ENCODE measurements around the gene MAP10.

MAP10 gene

DNA sequence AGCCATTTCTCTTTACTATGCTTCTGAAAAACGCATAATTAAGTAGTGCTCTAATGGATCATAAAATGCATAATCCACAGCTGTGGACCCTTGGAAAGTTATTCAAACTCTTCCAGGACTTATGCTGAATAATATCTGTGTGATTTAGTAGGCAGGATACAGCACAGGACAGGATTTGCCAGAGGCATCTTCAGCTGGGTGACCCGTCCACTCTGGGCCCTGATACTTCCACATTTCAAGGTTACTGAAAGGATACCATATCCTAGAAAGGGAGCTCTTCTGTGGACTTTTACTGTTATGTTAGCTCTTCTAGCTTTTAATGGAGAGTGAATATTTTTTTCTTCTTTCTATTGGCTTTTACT, 49.6 kb downstream of the MAP10 start:
- no peak for DNase-seq (ENCODE audit: low spot score)

DNA sequence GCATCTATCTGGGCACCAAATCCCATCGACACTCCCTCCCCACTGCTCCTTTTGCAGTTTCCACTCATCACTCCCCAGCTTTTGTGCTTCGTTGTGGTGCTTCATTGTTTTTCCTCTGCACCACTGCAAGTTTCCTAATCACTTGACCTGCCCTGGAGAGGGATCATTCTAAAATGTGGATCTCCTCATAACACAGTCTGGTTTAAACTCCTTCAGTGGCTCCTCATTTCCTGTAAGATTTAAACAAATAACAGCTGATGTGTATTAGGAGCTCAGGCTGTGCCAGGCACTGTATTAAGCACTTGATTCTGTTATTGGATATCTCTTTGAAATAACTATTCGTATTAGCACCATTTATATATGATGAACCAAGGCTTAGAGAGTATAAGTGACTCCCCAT, 51.3 kb downstream of the MAP10 start:
- no peak for DNase-seq (ENCODE audit: low spot score)

Data from activated CD4-positive, alpha-beta T cell treated with anti-CD3 and anti-CD28 coated beads, Interleukin-2, Interleukin-4, amounts not matched to agents 100 ng/mL and 50 ng/mL, durations not matched to agents 16 hours and 8 hours (primary cell).